ENCODE measurements around the gene ZNF417. TPM values are rescaled to one million over a fixed set of nuclear protein-coding genes. Genes with fewer than 3 reads are reported as not detected.
A peak's percentile ranks its signal among the peaks of the same experiment; 100 is the strongest.

ZNF417 gene
- total and polyA plus RNA-seq, 2 of the 8 experiments (the other 6 are each of a cell fraction or from before 2014, with no cell fraction given) = 5.4 to 19.2 TPM

GRCh38 chr19:57947419-57948134, 31.2 kb upstream of the ZNF417 start, which contains the start of gene ZNF256 (continued):
- no peak for TF ChIP-seq RNF2 (IDR thresholded peaks at IDR 0.05; ENCODE audit: borderline replicate concordance, low read depth, low read length, missing control alignments, poor library complexity, severe bottlenecking)
- no peak for TF ChIP-seq CTBP2 (IDR thresholded peaks at IDR 0.05; ENCODE audit: borderline replicate concordance, insufficient read depth, insufficient read length, low read length)
- TF ChIP-seq KDM1A (IDR thresholded peaks at IDR 0.05; ENCODE audit: borderline replicate concordance, low read length) = no peak
- TF ChIP-seq NANOG (IDR thresholded peaks at IDR 0.05; ENCODE audit: insufficient read depth, low read depth, low read length, poor library complexity, severe bottlenecking) = no peak
- TF ChIP-seq KDM5A (IDR thresholded peaks at IDR 0.05; ENCODE audit: low read length) = peak; percentile 54; the same call in 1 of the 2 replicates
- no peak for TF ChIP-seq CBX5 (IDR thresholded peaks at IDR 0.05; ENCODE audit: low read depth, low read length)
- no peak for TF ChIP-seq JUND (IDR thresholded peaks at IDR 0.05; ENCODE audit: low read length)
- TF ChIP-seq TAF7 (optimal IDR thresholded peaks at IDR 0.05; ENCODE audit: borderline replicate concordance, low read depth, low read length) = peak; percentile 55
- TF ChIP-seq EP300 (IDR thresholded peaks at IDR 0.05; ENCODE audit: borderline replicate concordance in 1 of 2, low read depth in 2 of 2, low read length in 2 of 2) = peak in 1 of 2 experiments; percentile 71; a peak in 1 of 3 replicates
- TF ChIP-seq GTF2F1 (IDR thresholded peaks at IDR 0.05; ENCODE audit: borderline replicate concordance, low read depth, low read length) = no peak
- 0 out of 2 replicates have a peak, but pooled peaks have one; percentile 33 for TF ChIP-seq EGR1 (IDR thresholded peaks at IDR 0.05; ENCODE audit: borderline replicate concordance, low read depth, low read length)
- peak; percentile 55 for TF ChIP-seq KDM4A (IDR thresholded peaks at IDR 0.05; ENCODE audit: low read depth, low read length, severe bottlenecking)
- TF ChIP-seq MAFK (IDR thresholded peaks at IDR 0.05; ENCODE audit: low read depth, low read length) = no peak
- no peak for TF ChIP-seq CEBPB (IDR thresholded peaks at IDR 0.05; ENCODE audit: low read depth, low read length)
- TF ChIP-seq EZH2 (IDR thresholded peaks at IDR 0.05; ENCODE audit: low read depth, low read length, severe bottlenecking) = no peak
- peak; percentile 70; the same call in 1 of the 2 replicates for TF ChIP-seq TBP (IDR thresholded peaks at IDR 0.05; ENCODE audit: low read depth, low read length)
- no peak for TF ChIP-seq SIRT6 (IDR thresholded peaks at IDR 0.05; ENCODE audit: low read length)
- TF ChIP-seq RFX5 (IDR thresholded peaks at IDR 0.05; ENCODE audit: borderline replicate concordance, low read depth, low read length) = no peak
- peak; percentile 46 for TF ChIP-seq ASH2L (IDR thresholded peaks at IDR 0.05; ENCODE audit: low read length)
- TF ChIP-seq CHD1 (IDR thresholded peaks at IDR 0.05; ENCODE audit: low read depth, low read length) = no peak
- TF ChIP-seq SP1 (IDR thresholded peaks at IDR 0.05; ENCODE audit: low read depth, low read length) = 0 out of 2 replicates have a peak, but pooled peaks have one; percentile 41
- TF ChIP-seq YY1 (IDR thresholded peaks at IDR 0.05; ENCODE audit: low read depth, low read length) = peak; percentile 17; the same call in 1 of the 2 replicates
